ENCODE results near the gene MACROD2.

DNA sequence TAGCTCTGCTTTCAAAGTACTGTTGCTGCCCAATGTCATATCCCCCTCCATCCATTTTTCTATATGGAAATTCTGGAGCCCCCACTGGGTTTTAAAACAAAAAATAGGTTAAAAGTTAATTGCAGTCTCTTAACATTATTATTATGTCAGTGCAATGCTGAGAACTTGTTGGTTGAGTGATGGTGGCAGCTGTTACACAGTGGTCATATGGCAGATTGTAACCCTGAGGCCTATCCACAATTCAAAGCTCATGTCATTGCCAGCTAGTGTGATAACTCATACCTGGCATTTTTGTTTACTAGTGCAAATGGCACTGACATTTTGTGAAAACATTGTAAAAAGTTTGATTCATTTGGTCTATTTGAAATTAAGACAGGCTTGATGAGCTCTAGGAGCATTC, 647.8 kb downstream of the MACROD2 start:
- TF ChIP-seq, protein P1, sequence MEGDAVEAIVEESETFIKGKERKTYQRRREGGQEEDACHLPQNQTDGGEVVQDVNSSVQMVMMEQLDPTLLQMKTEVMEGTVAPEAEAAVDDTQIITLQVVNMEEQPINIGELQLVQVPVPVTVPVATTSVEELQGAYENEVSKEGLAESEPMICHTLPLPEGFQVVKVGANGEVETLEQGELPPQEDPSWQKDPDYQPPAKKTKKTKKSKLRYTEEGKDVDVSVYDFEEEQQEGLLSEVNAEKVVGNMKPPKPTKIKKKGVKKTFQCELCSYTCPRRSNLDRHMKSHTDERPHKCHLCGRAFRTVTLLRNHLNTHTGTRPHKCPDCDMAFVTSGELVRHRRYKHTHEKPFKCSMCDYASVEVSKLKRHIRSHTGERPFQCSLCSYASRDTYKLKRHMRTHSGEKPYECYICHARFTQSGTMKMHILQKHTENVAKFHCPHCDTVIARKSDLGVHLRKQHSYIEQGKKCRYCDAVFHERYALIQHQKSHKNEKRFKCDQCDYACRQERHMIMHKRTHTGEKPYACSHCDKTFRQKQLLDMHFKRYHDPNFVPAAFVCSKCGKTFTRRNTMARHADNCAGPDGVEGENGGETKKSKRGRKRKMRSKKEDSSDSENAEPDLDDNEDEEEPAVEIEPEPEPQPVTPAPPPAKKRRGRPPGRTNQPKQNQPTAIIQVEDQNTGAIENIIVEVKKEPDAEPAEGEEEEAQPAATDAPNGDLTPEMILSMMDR (IDR thresholded peaks at IDR 0.05), result no peak
- TF ChIP-seq EZH2 (IDR thresholded peaks at IDR 0.05; ENCODE audit: borderline replicate concordance, insufficient read depth, low read depth, low read length, poor library complexity, severe bottlenecking), result no peak
